Stimulated activated CD4-positive, alpha-beta T cell treated with anti-CD3 and anti-CD28 coated beads, Interleukin-4, amount 100 ng/mL, for 1 hour (primary cell): ENCODE results near the gene LSP1.

Source experiments
- DNase-seq: peaks from one replicate; pipeline ENCODE4 v3.0.0-alpha.2; 2020

The LSP1 gene

DNA sequence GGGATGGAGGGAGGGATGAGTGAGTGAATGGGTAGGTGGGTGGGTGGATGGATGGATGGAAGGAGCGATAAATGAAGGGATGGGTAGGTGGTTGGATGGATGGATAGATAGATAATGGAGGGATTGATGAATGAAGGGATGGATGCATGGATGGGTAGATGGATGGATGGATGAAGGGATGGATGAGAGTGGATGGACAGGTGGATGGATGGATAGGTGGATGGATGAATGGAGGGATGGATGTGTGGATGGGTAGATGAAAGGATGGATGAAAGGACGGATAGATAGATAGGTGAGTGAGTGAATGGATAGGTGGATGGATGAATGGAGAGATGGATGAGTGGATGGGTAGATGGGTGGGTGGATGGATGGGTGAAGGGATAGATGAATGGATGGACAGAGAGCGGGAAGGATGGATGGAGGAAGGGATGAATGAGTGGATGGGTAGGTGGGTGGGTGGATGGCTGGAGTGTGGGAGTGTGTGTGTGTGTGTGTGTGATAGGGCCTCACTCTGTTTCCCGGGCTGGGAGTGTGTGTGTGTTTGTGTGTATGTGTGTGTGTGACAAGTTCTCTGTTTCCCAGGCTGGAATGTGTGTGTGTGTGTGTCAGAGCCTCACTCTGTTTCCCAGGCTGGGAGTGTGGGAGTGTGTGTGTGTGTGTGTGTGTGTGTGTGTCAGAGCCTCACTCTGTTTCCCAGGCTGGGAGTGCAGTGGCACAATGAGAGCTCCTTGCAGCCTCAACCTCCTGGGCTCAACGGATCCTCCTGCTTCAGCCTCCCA lies 40.9 kb downstream of the LSP1 start:
- DNase-seq: no peak

DNA sequence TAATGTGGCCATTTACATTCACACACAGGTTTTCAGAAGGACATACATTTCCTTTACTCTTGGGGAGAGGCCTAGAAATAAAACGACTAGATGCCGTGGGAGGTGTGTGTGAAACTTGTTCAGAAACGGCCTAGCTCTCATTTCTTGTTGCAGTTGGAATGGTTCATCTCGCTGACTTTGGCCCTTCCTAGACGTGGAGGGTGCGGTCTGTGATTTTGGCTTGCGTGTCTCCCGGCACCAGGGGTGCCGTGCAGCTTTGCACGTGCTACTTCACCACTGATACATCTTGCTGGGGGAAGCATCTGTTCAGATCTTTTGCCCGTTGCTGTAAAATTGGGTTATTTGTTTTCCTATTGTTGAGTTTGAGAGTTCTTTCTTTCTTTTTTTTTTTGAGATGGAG lies 41.9 kb downstream of the LSP1 start:
- no peak for DNase-seq

DNA sequence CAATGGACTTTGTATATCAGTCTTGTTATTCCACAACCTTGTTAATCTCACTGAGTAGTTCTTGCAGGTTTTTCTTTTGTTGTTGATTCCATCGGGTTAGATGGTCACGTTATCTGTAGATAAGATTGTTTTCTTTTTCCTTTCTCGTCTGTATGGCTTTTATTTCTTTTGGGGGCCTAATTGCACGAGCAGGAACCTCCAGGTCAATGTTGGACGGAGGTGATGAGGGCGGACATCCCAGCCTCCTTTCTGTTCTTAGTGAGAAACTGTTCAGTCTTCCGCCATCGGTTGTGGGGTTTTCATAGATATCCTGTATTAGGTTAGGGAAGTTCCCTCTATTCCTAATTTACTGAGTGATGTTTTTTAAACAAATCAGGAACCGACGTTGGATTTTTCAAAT lies 43.6 kb downstream of the LSP1 start:
- DNase-seq: no peak

DNA sequence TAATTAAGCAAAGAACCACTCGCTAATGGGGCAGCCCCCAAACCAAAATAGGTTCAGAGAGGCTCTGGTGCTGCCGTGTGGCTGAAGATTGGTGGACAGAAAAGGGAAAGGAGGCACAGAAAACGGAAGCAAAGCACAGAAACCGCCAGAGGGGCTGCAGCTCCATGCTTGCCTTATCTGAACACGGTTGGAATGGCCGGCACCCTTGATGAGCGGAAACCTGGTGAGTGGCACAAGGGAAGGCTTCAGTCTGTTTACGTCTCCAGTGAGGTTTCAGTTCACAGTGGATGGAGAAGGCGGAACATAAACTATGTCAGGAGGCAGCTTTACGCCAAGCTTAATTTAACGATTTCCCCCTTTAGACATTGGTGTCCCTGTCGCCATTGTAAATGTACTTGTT lies 44.0 kb downstream of the LSP1 start:
- no peak for DNase-seq

DNA sequence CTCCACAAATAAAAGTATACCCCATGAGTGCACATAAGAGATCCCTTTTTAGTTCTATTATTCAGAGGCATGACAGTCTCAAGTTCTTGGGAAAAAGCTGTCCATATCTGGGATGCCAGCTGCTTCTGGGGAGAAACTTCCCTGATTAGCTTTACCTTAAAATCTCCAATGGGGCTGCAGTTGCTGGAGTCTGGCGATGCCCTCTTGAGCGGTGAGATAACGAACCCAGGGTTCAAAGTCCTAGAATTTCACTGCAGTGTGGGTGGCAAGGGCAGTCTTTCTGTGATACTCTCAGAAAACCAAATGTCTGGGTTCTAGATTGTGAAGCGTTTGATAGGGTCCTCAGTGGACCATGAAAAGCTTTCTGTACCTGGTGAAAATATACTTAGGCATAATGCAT lies 46.2 kb downstream of the LSP1 start:
- DNase-seq: no peak

DNA sequence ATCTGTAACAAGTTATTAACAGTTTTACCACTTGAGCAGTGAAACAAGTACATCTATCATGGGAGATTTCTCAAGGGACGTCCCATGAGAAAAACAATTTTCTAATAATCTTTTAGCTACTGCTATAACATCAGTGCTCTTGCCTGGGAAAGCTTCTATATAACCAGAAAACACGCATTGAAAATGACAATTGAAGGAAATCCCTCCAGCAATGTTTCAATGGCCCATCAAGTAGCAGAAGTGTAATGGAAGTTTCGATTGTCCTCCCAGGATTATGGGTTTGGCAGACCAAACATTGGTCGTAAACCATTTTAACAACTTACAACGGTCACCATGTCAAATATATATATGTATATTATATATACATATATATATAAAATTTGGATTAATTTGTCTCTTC lies 46.8 kb downstream of the LSP1 start:
- no peak for DNase-seq

DNA sequence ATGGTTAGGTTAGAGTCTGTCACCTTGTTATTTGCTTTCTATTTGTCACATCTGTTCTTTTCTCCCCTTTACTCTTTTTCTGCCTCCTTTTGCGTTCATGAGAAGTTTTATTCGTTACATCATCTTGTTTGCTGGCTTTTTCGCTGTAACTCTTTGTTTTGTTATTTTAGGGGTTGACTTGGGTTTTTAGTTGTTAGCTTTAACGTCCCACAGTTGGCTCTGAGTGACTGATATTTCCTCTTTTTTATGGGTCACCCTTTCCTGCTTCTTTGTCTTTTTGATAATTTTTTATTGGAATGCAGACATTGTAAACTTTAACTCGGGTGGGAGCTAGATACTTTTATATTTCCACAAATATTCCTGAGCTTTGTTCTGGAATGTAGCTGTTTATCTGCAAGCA lies 53.3 kb downstream of the LSP1 start:
- DNase-seq: no peak

DNA sequence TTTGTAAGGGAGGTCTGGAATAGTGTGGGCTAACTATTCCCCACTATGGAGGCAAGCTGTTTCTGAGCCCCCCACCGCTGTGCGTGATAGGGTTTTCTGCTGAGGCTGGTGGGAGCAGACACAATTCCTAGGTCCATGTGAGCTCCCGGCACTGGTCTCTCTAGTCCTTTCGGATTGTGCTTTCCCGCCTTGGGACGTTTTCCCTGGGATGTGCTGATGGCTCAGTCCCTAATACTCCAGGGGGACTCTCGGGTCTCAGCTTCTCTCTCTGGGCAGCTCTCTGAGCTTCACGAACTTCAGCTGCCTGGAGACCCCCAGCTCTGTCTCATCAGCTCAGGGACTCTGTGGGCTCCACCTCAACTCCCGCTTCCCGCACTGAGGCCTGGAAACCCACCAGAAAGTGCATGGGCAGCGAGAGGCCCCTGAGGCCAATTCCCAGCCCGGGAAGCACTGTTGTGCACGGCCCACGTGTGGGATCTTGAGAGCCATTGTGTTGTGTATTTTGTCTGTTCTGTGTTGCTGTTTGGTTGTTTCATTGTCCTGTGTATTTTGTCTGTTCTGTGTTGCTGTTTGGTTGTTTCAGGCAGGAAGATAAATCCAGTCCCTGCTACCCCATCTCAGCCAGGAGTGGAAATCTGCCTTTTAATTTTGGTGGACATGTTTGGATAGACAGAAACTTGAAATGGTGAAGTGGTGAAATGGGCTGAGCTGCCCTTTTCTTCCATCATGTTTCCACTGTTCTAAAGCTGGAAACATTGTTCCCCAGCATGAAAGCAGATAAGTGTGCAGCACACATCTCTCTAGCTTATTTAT lies 53.9 kb downstream of the LSP1 start:
- no peak for DNase-seq

DNA sequence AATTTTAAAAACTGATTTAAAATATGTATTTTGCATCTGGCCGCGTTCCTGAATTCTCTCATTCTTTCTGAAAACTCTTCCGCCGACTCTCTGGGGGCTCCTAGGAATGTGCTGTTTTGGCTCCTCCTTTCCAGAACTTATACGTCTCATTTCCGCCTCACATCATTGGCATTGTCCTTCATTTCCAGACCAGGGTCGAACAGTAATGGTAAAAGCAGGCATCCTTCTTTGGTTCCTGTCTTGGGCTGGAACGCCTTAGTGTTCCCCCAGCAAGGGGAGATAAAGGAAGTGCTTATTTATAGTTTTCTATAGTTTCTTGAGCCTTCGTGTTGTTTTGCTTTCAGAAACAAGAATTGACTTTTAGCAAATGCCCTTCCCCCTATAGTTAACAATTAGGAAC lies 55.7 kb downstream of the LSP1 start:
- DNase-seq: no peak

DNA sequence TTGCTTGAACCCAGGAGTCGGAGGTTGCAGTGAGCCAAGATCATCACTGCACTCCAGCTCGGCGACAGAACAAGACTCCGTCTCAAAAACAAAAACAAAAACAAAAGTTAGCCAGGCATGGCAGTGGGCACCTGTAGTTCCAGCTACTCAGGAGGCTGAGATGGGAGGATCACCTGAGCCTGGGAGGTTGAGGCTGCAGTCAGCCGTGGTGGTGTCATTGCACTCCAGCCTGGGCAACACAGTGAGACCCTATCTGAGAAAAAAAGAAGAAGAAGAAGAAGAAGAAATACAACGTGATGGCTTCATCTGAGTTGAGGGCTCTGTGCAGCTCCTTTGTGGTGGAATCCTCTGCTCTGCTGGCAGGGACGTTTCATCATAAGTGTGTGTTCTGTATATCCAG lies 56.6 kb downstream of the LSP1 start:
- DNase-seq: no peak

DNA sequence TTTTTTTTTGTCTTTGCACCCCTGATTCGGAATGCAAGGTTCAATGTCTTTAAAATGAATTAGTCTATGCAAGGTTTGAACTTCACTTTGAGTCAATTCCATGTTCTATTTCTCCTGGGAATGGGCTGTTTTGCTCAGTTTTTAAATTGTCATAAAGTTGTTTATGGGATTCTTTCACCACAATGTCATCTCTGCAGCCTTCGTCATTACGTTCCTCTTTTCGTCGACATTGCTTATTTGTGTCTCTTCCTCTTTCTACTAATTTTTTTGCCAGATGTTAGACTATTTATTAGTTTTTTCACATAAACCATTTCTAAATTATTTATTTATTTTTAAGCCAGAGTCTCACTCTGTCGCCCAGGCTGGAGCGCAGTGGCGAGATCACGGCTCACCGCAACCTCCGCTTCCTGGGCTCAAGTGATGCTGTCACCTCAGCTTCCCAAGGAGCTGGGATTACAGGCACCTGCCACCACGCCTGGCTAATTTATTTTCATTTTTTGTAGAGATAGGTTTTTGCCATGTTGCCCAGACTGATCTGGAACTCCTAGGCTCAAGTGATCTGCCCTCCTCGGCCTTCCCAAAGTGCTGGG lies 59.5 kb downstream of the LSP1 start:
- DNase-seq: no peak

DNA sequence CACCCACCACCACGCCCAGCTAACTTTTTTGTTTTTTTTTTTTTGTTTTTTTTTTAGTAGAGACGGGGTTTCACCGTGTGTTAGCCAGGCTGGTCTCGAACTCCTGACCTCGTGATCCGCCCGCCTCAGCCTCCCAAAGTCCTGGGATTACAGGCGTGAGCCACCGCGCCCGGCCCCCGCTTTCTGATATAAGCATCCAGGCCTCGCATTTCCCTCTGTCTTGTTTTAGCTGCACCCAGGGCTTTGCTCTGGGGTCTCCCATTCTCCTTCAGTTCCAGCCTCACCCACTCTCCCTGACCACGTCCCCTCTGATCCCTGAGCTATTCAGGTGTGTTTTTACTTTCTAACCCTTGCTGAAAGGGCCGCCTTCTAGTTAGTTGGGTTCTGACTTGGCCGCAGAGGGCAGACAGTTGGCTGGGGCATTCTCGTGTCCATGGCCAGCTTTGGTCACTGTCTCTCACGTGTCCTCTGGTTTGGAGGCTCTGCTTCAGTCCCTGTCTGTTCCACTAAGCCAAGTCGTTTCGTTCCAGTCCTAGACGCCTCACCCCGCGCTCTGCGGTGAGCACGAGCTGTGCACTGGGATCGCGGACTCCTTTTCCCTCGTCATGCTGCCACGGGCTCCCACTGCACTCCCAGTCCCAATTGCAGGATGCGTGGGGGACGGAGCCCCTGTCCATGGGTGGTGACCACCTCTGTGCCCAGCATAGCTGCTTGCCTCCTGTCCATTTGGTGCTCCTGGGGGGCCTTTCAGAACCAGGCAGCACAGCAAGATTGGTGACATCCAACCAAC lies 60.6 kb downstream of the LSP1 start:
- no peak for DNase-seq

DNA sequence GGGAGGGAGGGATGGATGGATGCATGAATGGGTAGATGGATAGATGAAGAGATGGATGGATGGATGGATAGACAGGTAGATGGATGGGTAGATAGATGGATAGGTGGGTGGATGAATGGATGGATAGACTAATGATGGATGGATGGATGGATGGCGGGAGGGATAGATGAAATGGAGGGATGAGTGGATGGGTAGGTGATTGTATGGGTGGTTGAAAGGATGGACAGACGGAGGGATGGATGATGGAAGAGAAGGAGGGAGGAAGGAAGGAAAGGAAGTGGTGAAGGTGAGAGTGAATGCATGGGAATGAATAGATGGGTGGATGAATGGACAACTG lies 62.9 kb downstream of the LSP1 start:
- no peak for DNase-seq

DNA sequence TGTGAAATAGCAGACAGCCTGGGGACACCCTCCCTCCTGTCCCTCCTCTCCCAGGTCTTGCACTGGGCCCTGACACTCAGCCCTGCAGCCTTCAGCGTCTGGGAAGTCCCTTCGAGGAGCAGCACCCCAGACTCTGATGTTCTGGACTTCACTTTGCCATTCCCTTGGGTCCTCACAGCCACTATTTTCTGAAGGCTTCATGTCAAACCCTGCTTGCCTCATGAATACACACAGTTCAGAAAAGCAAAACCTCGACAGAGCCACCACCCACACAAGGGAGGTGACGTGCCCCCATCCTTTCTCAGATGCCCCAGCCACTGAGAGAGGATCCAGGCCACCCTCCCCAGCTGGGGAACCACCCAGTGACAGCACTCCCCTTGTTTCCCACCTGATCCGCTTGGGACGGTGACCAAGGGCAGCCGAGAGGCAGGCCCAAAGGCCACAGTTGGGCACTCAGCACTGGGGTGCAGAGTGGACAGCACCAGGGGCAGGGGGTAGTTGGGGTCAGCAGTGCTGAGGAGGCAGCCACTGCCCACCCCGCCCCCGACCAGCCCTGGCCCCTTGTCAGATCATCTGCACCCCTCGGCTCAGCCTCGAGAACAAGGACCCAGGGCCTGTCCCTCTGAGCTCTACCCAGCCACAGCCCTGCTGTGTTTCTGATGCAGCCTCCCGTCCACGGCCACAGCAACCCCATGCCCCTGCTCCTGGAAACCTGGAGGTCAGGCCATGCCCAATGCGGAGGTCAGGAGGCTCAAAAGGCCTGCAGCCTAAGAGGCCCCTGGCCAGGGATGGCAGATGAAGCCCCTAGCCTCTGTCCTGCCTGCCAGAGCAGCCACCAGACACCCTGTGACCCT lies 63.5 kb downstream of the LSP1 start:
- no peak for DNase-seq

DNA sequence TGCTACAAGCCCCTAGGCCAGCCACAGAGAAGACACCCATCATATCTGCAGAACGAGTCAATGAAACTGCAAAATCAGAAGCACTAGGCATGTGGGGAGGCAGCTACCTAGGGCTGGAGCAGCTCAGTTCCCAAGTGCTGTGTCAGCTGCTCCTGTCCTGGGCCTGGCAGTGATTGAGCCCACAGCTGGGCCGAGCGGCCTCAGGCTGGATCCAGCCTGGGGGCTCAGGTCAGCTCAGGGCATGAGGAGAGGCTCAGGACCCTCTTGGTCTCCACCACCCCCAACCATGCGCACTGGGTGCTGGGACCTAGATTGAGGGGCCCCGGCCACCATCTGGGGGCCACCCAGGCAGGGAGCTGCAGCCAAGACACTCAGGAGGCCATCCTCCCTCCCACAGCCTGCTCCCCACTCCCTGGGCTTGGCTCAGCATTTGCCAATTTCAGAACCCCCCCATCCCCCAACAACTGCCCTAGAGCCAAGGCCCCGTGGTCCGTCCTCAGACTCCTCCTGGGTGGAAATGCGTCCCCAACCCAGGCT lies 64.2 kb downstream of the LSP1 start:
- no peak for DNase-seq

DNA sequence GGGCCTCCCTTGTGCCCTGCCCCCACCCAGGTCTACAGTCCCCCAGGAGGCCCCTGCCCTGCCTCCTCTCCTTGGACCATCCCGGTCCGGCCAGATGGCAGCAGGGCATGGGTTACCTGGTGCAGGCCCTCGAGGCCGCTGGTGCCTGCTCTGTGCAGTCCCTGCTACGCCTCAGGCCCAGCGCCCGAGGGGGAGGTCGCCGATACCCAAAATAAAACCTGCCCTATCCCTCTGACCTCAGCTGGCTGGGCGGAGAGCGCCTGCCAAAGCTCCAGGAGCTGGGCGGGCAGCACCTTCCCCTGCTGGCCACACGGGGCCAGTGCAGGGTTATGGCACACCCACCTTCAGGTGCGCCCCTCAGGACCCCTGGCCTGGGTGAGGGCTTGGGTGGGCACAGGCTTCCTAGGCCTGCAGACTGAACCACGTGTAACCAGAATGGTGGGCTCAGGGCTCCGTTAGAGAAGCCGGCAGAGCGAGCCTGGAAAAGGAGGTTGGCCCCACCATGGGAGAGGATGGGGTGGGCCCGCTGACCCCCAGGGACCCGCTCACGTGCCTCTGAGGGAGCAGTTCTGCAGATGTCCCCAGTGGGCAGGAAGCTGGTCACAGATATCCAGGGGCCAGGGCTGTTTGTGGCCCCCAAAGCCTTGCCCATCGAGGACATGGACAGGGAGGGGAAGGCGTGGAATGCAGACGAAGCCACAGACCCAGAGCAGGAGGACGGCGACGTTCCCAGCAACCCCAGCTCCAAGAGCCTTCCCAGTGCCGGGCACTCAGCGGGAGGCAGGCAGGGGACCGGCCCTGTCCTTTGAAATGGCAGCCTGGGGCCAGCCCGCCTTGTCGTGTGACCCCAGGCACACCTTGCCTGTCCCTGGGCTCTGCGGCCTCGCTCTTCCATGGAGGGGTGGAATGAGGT lies 64.9 kb downstream of the LSP1 start:
- no peak for DNase-seq

DNA sequence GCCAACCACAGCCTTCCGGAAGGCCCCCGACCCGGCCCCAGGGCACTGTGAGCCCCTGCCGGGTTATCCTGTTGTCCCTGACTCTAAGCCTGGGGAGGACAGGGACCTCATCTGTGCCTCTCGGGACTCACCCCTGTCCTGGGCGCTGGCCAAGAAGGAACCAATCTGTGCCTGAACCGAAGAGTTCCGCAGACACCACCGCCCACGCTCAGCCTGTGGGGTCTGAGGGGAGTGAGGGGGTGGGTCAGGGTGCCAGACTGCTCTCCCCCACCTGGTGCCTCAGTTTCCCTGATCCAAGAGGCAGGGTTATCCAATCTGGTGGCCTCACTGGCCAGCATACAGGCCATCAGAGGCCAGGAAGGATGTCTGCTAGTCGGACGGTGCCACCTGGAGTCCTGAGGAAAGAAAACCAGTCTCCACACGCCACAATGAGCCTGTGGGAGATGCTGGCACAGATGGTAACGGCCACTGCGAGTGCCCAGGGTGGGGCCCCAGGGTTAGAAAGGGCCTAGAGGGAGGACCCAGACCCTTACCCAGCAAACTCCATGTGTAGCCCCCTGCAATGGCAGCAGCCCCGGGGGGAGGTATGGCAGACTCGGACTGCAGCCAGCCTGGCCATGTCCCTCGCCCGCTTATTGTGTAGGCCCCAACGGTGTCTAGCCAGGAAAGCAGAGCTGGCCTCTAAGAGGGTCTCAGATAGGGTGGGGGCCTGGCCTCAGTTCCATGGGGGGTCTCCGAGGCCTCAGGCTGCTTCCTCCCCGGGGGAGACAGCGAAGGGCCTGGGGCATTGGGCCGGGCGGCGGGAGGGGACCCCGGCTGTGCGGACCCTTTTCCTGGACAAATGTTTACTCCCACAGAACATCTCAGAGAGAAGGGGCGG lies 65.8 kb downstream of the LSP1 start:
- no peak for DNase-seq

DNA sequence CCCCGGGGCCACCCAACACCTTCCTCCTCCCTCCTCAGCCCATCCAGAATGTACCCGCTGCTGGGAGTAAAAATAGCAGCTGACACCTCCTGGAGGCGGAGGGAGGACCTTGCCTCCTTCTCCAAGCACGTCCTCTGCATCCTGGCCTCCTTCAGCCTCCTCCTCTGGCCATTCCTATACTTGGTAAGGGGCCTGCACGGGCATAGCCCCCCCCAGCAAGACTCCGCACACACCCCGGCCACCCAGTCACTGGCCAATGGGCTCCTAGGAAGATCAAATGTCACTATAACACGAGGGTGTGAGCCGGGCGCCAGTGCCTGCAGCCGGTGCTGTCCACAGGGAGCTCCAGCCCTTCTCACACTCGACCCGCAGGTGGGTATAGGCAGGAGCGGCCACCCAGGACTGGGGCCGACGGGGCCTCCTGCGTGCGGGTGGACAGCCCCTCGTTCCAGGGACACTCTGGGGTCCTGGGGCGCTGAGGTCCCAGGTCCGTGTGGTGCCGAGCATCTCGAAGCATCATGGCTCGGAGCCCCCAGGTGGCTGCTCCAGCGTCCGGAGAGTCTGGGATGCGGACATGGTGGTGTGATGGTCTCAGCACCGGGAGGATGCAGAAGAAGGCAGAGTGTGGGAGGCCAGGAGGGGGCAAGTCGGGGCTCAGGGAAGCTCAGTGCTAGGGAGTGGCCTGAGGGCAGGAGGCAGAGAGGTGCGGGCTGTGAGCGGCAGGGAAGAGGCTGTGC lies 66.7 kb downstream of the LSP1 start, which contains the start of gene TNNT3:
TNNT3 (plus strand) TSS at position 313 of the 737 bp plus-strand sequence. CDS start 3,172 bp downstream, outside the sequence.
- no peak for DNase-seq
